A549 treated with dexamethasone at 1 μM for 4 hours (cell line): ENCODE data around the gene SMIM1. TPM values are rescaled to one million over a fixed set of nuclear protein-coding genes. Genes with fewer than 3 reads are reported as not detected.

ENCODE experiments used
- total RNA-seq: library from RNA; stranded (reverse); fragments of 200-300 nt; extraction: Qiagen RNA extraction; gene quantifications from 5 replicates; pipeline ENCODE4 v1.2.3, GENCODE V29; 2022

Gene SMIM1, protein sequence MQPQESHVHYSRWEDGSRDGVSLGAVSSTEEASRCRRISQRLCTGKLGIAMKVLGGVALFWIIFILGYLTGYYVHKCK
- 0.76 to 1.6 TPM (median 1.3 TPM) in 5 replicates for total RNA-seq

DNA sequence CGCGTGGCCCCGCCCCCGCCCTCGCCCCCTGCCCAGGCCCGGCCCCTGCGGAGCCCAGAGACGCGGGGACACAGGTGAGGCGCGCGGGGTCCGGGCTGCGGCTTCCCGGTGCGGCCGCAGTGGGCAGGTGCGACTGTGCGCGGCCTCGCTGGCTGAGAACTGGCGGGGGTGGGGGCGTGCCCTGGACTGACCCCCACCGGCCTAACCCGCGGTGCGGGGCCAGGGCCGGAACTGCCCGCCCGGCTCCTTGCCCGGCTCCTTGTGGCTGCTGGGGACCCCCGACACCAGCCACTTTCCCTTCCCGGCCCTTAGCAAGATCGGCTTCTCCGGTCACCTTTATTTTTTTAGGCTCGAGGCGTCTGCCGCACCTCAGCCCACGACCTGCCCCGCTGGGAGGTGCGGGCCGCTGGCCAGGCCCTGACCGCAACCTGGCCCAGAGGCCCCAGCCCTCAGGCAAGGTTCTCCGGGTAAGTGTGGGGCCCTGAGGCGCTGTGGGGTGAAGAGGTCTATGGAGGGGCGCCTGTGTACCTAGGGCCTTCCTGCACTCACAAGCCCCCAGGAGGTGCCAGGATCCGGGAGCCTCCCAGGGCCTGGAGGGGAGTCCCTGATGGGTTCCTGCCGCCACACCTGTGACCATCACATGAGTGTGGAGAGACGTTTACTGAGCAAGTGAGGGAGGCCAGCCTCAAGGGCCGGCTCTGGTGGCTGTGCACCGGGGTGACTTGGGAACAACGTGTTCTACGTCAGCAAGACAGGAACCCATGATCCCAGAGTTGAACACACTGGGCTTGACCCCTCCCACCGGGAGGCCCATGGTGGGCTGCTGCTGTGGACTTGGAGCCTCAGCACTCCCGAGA is at the start of gene SMIM1:
SMIM1 (plus strand) TSS at position 35 of the 857 bp plus-strand sequence. CDS start 2,625 bp downstream, outside the sequence.

GRCh38 chr1:3752400-3752945 is 20.1 kb upstream of the SMIM1 start, which contains the start of gene CCDC27:
TSS of gene CCDC27 (plus strand) at chr1:3752450. CDS start at chr1:3752482, 32 bp downstream.

GRCh38 chr1:3796215-3797061 is 23.9 kb downstream of the SMIM1 start, which contains the start of gene LRRC47:
TSS of gene LRRC47 (minus strand) at chr1:3796498. CDS start at chr1:3796476, 22 bp downstream.

Other genes with a start within 250 kb of the SMIM1 start
- gene MEGF6, start 161.2 kb upstream of the SMIM1 start, total RNA-seq: 3.8 to 10.8 TPM (median 7.4 TPM) in 5 replicates
- 23.6 to 30.7 TPM (median 29.8 TPM) in 5 replicates for gene TPRG1L, start 147.7 kb upstream of the SMIM1 start, total RNA-seq
- gene WRAP73, start 122.6 kb upstream of the SMIM1 start, total RNA-seq: 12.0 to 19.3 TPM (median 18.2 TPM) in 5 replicates
- gene TP73, start 120.2 kb upstream of the SMIM1 start, total RNA-seq: 0.54 to 1.1 TPM (median 1.0 TPM) in 5 replicates
- not detected in 5 replicates for gene CCDC27, start 20.3 kb upstream of the SMIM1 start, total RNA-seq
- 27.8 to 37.0 TPM (median 30.0 TPM) in 5 replicates for gene LRRC47, start 23.7 kb downstream of the SMIM1 start, total RNA-seq
- 11.9 to 19.0 TPM (median 17.8 TPM) in 5 replicates for gene CEP104, start 84.5 kb downstream of the SMIM1 start, total RNA-seq
- 2.7 to 4.0 TPM (median 3.7 TPM) in 5 replicates for gene DFFB, start 84.7 kb downstream of the SMIM1 start, total RNA-seq
- gene C1orf174, start 127.5 kb downstream of the SMIM1 start, total RNA-seq: 20.4 to 26.0 TPM (median 24.9 TPM) in 5 replicates